Measurements from ENCODE around the gene SH3BP4.

SH3BP4 gene

DNA sequence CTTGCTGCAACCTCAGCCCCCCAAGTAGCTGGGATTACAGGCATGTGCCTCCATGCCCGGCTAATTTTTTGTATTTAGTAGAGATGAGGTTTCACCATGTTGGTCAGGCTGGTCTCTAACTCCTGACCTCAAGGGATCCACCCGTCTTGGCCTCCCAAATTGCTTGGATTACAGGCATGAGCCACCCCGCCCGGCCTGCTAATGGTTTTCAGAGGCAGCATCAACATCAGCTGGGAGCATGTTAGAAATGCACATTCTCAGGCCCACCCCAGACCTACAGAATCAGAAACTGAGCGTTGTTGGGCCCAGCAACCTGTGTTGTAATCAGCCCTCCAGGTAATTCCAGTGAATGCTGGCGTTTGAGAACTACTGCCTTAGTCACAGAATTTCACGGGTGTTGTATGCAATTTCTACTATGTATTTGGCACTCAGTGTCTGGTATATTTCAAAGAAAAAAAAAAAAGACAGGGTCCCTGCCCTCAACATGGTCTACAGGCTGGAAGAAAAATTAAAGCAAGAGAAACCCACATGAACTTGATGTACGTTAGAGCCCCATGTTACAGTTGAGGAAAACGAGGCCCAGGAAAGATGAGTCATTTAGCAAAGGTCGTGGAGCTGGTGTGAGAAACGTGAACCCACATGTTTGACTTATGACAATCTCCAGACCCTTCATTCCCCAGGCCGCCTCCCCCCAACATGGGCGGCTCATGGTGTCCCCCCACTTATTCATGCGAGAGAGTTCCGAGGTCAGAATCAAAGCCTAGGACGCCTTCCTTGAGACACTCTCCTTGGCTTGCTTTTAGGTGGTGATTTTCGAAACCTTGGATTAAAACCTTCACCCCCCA, 35.3 kb downstream of the SH3BP4 start:
- no peak for DNase-seq (ENCODE audit: low spot score in 2 of 2)
- in situ Hi-C loops (cut with MboI; ENCODE audit: low sequenced_read_pairs) = no loop called here
- H3K4me1 ChIP-seq = no peaks in the 10 kb centered on the region
- no peaks in the 10 kb centered on the region for H3K27me3 ChIP-seq (ENCODE audit: low read depth)
- no peak overlapping the region for H3K4me3 ChIP-seq
- no peaks in the 10 kb centered on the region for H3K9me3 ChIP-seq
- H3K36me3 ChIP-seq (replicated peaks) = no peaks in the 10 kb centered on the region

DNA sequence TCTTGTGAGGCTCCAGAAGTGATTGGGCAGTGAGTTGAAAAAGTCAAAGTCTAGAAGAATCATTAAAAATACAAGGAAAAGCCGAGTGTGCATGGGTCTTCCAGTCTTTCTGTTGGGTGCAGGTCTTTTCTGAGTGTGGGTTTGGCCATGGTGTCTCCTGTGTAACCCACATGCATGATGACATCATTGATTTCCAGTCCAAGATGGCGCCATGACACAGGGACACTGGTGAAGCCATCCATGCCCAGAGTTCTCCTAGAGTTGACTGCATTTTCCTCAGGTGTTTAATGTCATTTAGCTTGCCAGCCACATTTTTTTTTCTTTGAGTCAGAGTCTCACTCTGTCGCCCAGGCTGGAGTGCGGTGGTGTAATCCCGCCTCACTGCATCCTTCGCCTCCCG, 35.9 kb downstream of the SH3BP4 start:
- H3K4me1 ChIP-seq = no peaks in the 10 kb centered on the region
- no peak overlapping the region for H3K4me3 ChIP-seq
- in situ Hi-C loops (cut with MboI; ENCODE audit: low sequenced_read_pairs) = no loop called here
- H3K27me3 ChIP-seq (ENCODE audit: low read depth) = no peaks in the 10 kb centered on the region
- no peaks in the 10 kb centered on the region for H3K9me3 ChIP-seq
- no peaks in the 10 kb centered on the region for H3K36me3 ChIP-seq (replicated peaks)
- no peak for DNase-seq (ENCODE audit: low spot score in 2 of 2)

DNA sequence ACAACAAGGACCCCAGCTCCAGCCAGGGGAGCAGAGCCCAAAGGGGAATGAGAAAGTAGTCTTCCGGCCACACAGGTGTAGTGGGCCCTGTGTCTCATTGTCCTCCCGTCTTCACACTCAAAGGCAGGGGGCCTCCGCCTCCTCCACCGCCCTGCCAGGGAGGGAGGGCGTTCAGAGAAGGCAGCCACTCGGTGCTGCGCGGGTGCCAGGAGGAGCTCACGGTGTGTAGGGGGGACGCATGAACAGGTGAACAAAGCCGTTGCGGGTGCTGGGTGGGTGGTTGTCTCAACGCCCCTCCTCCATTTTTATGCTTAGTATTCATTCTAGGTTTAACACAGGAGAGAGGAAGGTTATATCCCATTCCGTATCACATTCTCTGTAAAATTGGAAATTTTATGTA, 36.7 kb downstream of the SH3BP4 start:
- no peaks in the 10 kb centered on the region for H3K9me3 ChIP-seq
- no peaks in the 10 kb centered on the region for H3K4me1 ChIP-seq
- no peak overlapping the region for H3K4me3 ChIP-seq
- no peak for DNase-seq (ENCODE audit: low spot score in 2 of 2)
- no peaks in the 10 kb centered on the region for H3K27me3 ChIP-seq (ENCODE audit: low read depth)
- no peaks in the 10 kb centered on the region for H3K36me3 ChIP-seq (replicated peaks)
- in situ Hi-C loops (cut with MboI; ENCODE audit: low sequenced_read_pairs) = no loop called here

DNA sequence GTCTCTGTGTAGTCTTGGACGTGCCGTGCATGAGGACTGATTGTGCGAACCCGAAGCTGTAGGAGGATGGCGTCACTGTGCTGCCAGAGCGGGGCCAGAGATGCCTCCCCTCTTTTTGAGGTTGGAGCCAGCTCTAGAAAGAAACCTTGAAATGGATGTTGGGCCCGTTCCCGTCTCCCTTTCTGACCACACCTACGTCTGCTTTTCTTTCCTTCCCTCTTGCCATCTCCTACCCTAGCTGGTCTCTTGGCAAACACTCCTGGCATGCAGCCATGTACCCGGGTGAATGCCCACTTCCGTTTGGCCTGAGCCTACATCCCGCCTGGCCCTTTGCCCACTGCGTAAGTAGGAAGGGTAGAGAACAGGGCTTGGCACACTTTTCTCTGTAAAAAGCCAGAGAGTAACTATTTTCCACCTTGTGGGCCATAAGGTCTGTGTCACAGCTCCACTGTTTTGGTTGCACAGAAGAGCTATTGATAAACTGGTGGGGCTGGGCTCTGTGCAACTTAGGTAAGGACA, 37.4 kb downstream of the SH3BP4 start:
- Histone ChIP-seq H3K27me3 (ENCODE audit: low read depth) (no peaks in the 10 kb centered on the region), H3K36me3 (replicated peaks) (no peaks in the 10 kb centered on the region), H3K4me3 (no peak overlapping the region), H3K4me1 (no peaks in the 10 kb centered on the region), H3K9me3 (no peaks in the 10 kb centered on the region)
- no peak for DNase-seq (ENCODE audit: low spot score in 2 of 2)
- in situ Hi-C loops (cut with MboI; ENCODE audit: low sequenced_read_pairs) = no loop called here

DNA sequence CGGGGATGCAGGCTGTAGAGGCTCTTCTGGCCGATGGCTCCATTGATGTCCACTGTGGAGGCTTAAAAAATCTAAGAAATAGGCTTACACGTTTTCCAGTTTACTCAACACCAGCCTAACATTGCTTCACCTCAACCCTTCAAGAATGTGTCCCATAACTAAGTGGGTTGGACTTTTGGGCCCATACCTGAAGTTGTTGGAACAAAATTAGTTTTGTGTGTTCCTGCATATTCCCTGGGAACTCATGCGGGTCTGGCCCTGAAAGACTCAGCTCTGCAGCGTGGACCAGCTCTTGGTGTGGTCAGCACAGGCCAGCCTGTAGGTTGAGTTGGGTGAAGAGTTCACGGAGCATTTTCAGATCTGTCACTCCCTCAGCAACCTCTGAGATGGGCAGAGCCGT, 38.5 kb downstream of the SH3BP4 start:
- H3K4me3 ChIP-seq = no peak overlapping the region
- H3K27me3 ChIP-seq (ENCODE audit: low read depth) = no peaks in the 10 kb centered on the region
- DNase-seq (ENCODE audit: low spot score in 2 of 2) = no peak
- no peaks in the 10 kb centered on the region for H3K9me3 ChIP-seq
- in situ Hi-C loops (cut with MboI; ENCODE audit: low sequenced_read_pairs) = no loop called here
- H3K4me1 ChIP-seq = peaks cover under 1% of the 10 kb centered on the region
- H3K36me3 ChIP-seq (replicated peaks) = peaks cover 1% of the 10 kb centered on the region; the same call in 1 of the 2 replicates

DNA sequence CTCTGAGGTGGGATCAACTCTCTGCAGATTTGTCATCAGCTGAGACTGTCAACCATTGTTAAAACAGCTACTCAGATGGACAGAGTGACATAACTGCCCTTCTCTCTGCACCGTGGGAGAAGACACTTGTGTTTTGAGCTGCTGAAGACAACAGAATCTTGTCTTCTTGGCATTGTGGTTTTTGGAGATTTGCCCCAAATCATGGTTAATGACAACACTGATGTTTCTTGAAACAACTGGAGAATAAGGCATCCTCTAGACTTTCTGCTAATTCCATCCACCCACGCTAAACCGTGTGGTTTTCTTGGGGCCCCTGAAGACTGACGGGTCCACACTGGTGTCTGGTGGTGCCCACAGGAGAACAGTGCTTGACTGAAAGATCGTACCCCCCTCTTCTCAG, 39.5 kb downstream of the SH3BP4 start:
- peaks cover 10% of the 10 kb centered on the region for H3K4me1 ChIP-seq
- H3K4me3 ChIP-seq = no peak overlapping the region
- no peaks in the 10 kb centered on the region for H3K9me3 ChIP-seq
- H3K27me3 ChIP-seq (ENCODE audit: low read depth) = no peaks in the 10 kb centered on the region
- in situ Hi-C loops (cut with MboI; ENCODE audit: low sequenced_read_pairs) = no loop called here
- H3K36me3 ChIP-seq (replicated peaks) = peaks cover 6% of the 10 kb centered on the region
- DNase-seq (ENCODE audit: low spot score in 2 of 2) = no peak

DNA sequence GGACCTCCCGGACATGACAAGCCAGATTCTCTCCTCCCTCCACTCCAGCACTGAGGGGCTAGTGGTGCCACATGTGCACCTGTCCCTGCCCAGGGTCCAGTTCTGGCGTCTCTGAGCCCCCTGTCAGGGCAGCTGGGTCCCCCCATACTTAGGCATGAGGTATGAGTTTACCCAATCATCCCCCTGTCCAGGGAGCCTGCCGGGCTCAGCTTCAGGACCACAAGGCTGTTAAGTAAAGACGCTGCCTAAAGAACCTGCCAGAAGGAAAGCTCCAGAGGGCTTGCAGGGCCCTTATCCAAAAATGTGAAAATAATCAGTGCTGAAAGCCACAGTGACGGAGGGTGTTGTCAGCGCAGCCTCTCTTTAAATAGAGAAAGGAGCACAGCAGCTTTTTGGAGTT, 40.0 kb downstream of the SH3BP4 start:
- no peaks in the 10 kb centered on the region for H3K9me3 ChIP-seq
- peaks cover 10% of the 10 kb centered on the region for H3K4me1 ChIP-seq
- peaks cover 6% of the 10 kb centered on the region for H3K36me3 ChIP-seq (replicated peaks)
- H3K27me3 ChIP-seq (ENCODE audit: low read depth) = no peaks in the 10 kb centered on the region
- in situ Hi-C loops (cut with MboI; ENCODE audit: low sequenced_read_pairs) = no loop called here
- H3K4me3 ChIP-seq = no peak overlapping the region
- no peak for DNase-seq (ENCODE audit: low spot score in 2 of 2)

DNA sequence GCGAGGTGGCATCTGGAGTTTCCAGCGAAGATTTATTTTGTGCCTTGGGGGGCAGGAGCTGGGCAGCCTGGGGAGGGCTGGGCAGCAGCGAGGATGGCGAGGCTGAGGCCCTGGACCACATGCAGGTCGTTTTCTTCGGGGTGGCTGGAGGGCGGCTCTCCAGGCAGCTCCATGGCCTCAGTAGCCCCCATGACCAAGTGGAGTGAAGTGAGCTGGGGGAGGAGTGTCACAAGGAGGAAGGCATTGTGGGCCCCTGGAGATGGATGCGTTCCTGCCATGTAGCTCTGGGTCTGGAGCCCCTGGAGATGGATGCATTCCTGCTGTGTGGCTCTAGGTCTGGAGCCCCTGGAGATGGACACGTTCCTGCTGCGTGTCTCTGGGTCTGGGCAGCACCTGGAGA, 40.4 kb downstream of the SH3BP4 start:
- Histone ChIP-seq H3K9me3 (no peaks in the 10 kb centered on the region), H3K36me3 (replicated peaks) (peaks cover 6% of the 10 kb centered on the region), H3K27me3 (ENCODE audit: low read depth) (no peaks in the 10 kb centered on the region), H3K4me3 (no peak overlapping the region), H3K4me1 (peaks cover 10% of the 10 kb centered on the region)
- in situ Hi-C loops (cut with MboI; ENCODE audit: low sequenced_read_pairs) = no loop called here
- no peak for DNase-seq (ENCODE audit: low spot score in 2 of 2)

DNA sequence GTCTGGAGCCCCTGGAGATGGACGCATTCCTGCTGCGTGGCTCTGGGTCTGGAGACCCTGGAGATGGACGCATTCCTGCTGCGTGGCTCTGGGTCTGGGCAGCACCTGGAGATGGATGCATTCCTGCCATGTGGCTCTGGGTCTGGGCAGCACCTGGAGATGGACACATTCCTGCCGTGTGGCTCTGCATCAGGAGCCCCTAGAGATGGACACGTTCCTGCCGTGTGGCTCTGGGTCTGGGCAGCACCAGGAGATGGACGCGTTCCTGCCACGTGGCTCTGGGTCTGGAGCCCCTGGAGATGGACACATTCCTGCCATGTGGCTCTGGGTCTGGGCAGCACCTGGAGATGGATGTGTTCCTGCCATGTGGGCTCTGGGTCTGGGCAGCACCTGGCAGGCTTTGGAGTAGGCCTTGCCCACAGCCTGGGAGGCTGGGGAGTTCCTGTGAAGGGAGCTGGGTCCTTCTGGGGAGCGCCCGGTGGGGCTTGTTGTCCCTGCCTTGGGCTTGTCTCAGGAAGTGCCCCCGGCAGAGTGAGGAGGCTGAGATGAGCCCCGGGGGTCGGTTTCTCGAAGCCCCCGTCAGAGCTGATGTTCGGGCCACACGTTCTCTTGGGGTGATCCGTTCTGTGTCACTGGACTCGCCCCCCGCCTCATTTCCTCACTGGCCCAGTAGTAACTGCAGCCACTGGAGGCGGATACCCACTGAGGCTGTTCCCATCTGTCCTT, 41.0 kb downstream of the SH3BP4 start:
- Histone ChIP-seq H3K36me3 (replicated peaks) (peaks cover 6% of the 10 kb centered on the region), H3K9me3 (no peaks in the 10 kb centered on the region), H3K27me3 (ENCODE audit: low read depth) (no peaks in the 10 kb centered on the region), H3K4me3 (no peak overlapping the region), H3K4me1 (peaks cover 10% of the 10 kb centered on the region)
- no peak for DNase-seq (ENCODE audit: low spot score in 2 of 2)
- in situ Hi-C loops (cut with MboI; ENCODE audit: low sequenced_read_pairs) = no loop called here

DNA sequence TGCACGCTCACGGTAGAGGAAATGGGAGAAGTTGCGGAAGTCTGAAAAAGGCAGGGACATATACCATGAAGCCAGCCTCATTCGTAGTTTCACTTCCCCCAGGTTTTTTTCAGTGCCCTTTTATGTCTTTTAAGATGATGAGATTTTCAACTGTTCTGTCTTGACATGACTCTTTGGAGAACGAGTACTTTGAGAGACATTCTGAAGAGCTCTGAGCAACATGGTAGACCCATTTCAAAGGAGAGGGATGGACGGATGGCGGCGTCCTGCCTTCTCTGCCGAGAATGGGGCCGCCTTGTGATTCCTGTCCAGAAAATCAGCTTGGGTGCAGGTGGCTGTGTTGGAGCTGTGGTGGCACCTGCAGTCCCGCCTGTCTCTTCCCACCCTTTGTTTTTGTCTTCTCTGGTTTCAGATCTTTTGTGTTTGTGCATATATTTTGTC, 41.7 kb downstream of the SH3BP4 start:
- Histone ChIP-seq H3K9me3 (no peaks in the 10 kb centered on the region), H3K36me3 (replicated peaks) (peaks cover 6% of the 10 kb centered on the region), H3K4me1 (peaks cover 10% of the 10 kb centered on the region), H3K4me3 (no peak overlapping the region), H3K27me3 (ENCODE audit: low read depth) (no peaks in the 10 kb centered on the region)
- DNase-seq (ENCODE audit: low spot score in 2 of 2) = no peak
- in situ Hi-C loops (cut with MboI; ENCODE audit: low sequenced_read_pairs) = no loop called here

DNA sequence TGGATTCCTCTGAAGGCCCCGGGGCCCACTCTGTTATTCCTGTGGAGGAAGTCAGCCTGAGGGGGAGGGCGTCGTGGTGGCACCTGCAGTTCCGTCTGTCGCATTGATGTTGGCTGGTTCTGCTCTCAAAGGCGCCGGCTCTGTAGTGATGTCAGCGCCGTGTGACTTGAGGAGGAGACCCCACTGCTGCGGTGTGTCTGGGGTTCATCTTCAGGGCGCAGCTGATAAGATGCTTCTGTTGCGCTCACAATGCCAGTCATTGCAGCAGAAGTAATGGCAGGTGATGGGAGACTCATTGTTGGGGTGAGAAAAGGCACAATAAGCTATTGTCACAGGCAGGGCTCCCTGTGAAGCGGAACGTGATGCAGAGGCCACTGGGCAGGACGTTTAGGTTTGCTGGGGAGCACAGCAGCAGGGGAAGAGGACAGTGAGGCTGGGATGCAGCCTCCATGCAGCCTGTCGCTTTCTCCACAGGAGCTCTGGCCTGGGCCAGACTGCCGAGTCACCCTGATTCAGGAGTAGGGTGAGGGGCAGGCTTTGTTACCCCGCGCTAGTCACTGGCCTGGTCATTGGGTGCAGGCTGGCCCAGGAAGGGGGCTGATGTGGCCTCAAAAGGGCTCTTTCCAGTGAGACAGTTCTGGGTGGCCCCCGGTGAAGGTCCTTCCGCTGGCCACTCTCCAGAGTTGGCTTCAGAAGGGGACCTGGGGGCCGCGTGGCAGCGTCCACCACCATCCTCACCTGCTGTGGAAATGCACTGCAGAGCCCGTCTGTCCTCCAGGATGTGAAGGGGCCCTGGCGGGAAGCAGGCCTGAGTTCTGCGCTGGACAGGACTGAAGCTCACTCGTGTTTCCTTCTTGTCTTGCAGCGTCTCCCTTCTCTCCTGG, 42.9 kb downstream of the SH3BP4 start:
- H3K36me3 ChIP-seq (replicated peaks) = peaks cover 6% of the 10 kb centered on the region
- H3K4me1 ChIP-seq = peaks cover 14% of the 10 kb centered on the region
- no peak for DNase-seq (ENCODE audit: low spot score in 2 of 2)
- no peaks in the 10 kb centered on the region for H3K9me3 ChIP-seq
- in situ Hi-C loops (cut with MboI; ENCODE audit: low sequenced_read_pairs) = no loop called here
- H3K27me3 ChIP-seq (ENCODE audit: low read depth) = no peaks in the 10 kb centered on the region
- H3K4me3 ChIP-seq = no peak overlapping the region

DNA sequence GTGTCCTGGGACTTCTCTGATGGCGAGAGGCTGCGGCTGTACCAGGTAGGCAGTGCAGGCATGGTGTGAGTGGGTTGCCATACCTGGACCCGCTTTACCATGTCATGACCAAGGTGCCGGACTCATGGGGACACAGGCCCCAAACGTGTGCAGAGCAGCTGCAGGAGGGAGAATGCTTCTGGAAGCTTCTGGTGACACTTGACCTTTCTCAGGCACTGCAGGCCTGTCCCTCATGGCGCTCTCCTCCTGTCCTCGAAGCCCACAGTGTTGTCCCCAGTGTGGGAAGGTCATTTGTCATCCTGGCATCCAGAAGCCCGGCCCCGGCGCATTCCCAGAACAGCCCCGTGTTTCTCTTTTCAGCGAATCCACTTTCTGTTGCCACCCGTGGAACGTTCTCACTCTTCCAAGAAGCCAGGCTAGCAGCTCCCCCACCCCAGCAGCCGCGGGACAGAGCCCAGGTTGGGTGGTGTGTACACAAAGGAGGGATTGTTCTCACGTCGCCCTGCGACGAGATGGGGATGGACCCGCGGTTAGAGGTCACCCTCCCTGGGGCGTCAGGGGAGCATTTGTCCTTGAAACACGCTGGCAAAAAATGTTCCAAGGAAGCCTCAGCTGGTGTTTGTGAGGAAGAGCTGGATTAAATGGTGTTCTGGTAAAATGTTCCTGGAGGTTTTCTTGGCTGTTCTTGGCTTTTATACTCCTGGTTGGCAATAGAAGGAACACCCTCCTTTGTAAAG, 43.7 kb downstream of the SH3BP4 start:
- no peak for DNase-seq (ENCODE audit: low spot score in 2 of 2)
- Histone ChIP-seq H3K27me3 (ENCODE audit: low read depth) (no peaks in the 10 kb centered on the region), H3K4me3 (no peak overlapping the region), H3K9me3 (no peaks in the 10 kb centered on the region), H3K36me3 (replicated peaks) (peaks cover 6% of the 10 kb centered on the region), H3K4me1 (peaks cover 14% of the 10 kb centered on the region)
- in situ Hi-C loops (cut with MboI; ENCODE audit: low sequenced_read_pairs) = no loop called here
